Panc1 (cell line): ENCODE measurements around the gene TMEM51. TPM values are rescaled to one million over a fixed set of nuclear protein-coding genes. Genes with fewer than 3 reads are reported as not detected.

ENCODE experiments used
- ATAC-seq: fragments of 200-7000 bp; cut with Tn5 transposase; 2 replicates; pipeline ENCODE4 v1.9.1; 2020; ENCODE audit warnings: mild to moderate bottlenecking, moderate library complexity
- BruUV-seq: library from RNA; stranded (reverse); fragments of 400-500 nt; replicated peaks from 2 replicates; lab custom pipeline; 2021; lab: Mats Ljungman, UMichigan
- CTCF ChIA-PET: fragments of 300-600 bp; sonication (Branson Sonifier 250); formaldehyde crosslinking; loops from one replicate; lab custom pipeline; 2022; ENCODE audit warnings: antibody characterized with exemption; lab: Charles Lee
- POLR2A ChIA-PET: fragments of 300-600 bp; sonication (Branson Sonifier 250); formaldehyde crosslinking; loops from one replicate; lab custom pipeline; 2022; ENCODE audit warnings: antibody characterized with exemption; lab: Charles Lee
- DNase-seq: peaks from one replicate; pipeline ENCODE4 v3.0.0-alpha.2; 2010; ENCODE audit warnings: low read depth, low spot score
- H3K27ac ChIP-seq: 2 replicates; pipeline ENCODE4 v1.5.1; 2011; ENCODE audit warnings: mild to moderate bottlenecking, low read length, inconsistent platforms
- H3K27me3 ChIP-seq: fragments of 200-500 bp; sonication (Bioruptor generic); 2 replicates; pipeline ENCODE4 v1.6.0; 2014; ENCODE audit warnings: low read length, inconsistent platforms; ENCODE audit not compliant: control insufficient read depth, insufficient read depth
- H3K36me3 ChIP-seq: fragments of 200-500 bp; sonication (Bioruptor generic); 2 replicates; pipeline ENCODE4 v1.5.1; 2014; ENCODE audit warnings: inconsistent platforms, mild to moderate bottlenecking, low read length, moderate library complexity; ENCODE audit not compliant: control insufficient read depth, insufficient read depth
- H3K4me1 ChIP-seq: 2 replicates; pipeline ENCODE4 v1.5.1; 2011; ENCODE audit warnings: inconsistent platforms, mild to moderate bottlenecking, low read length, moderate library complexity; ENCODE audit not compliant: control insufficient read depth, insufficient read depth
- H3K4me3 ChIP-seq, 2 experiments: 2 replicates each; pipeline ENCODE4 v1.5.1; 2011 to 2012; ENCODE audit warnings: low read depth in 2 of 2, low read length in 2 of 2, mild to moderate bottlenecking in 2 of 2, inconsistent platforms in 1 of 2, moderate library complexity in 1 of 2
- H3K9me3 ChIP-seq: fragments of 200-500 bp; sonication (Bioruptor generic); 2 replicates; pipeline ENCODE4 v1.5.1; 2014; ENCODE audit warnings: low read depth, mild to moderate bottlenecking, inconsistent platforms, low read length, moderate library complexity; ENCODE audit not compliant: control insufficient read depth, insufficient read depth
- CTCF ChIP-seq: fragments of 450-650 bp; IDR thresholded peaks from 2 replicates; pipeline ENCODE4 v1.5.1; 2017; ENCODE audit warnings: mild to moderate bottlenecking
- POLR2AphosphoS5 ChIP-seq: IDR thresholded peaks from 2 replicates; pipeline ENCODE4 v1.6.1; 2012; ENCODE audit warnings: mild to moderate bottlenecking, low read depth, low read length, moderate library complexity
- SIN3A ChIP-seq: IDR thresholded peaks from 2 replicates; pipeline ENCODE4 v1.6.1; 2012; ENCODE audit warnings: low read depth, mild to moderate bottlenecking, low read length, moderate library complexity, borderline replicate concordance; ENCODE audit not compliant: insufficient read depth
- TCF7L2 ChIP-seq: IDR thresholded peaks from 2 replicates; pipeline ENCODE4 v1.6.1; 2011; ENCODE audit warnings: mild to moderate bottlenecking, low read depth, low read length, inconsistent platforms
- in situ Hi-C: cut with HindIII; loops from 2 replicates; pipeline ENCODE4 v1.10.0; 2016; ENCODE audit warnings: low sequenced_read_pairs, low pct_unique_long_range_greater_than_20kb
- intact Hi-C: fragments of 100-400 bp; cut with micrococcal nuclease; formaldehyde crosslinking; loops from one replicate; pipeline ENCODE4 v1.10.0; 2022; ENCODE audit not compliant: unreplicated experiment
- total RNA-seq: library from RNA; stranded (reverse); gene quantifications from one replicate; pipeline ENCODE4 v1.2.1, GENCODE V29; 2021; ENCODE audit not compliant: unreplicated experiment
- TF ChIP-seq, protein P1 (sequence below), 2 experiments: IDR thresholded peaks; 2 replicates each; pipeline ENCODE4 v1.6.1; 2011 to 2012; ENCODE audit warnings: low read depth in 2 of 2, control low read depth in 1 of 2, low read length in 1 of 2, mild to moderate bottlenecking in 1 of 2, moderate library complexity in 1 of 2; ENCODE audit not compliant: insufficient read depth in 1 of 2

The TMEM51 gene
- total RNA-seq, 1 experiment from 2014 or later: 25.8 TPM

GRCh38 chr1:15243275-15244043 is 89.9 kb downstream of the TMEM51 start:
- in situ Hi-C loops (no loop called here), intact Hi-C loops (no loop called here)
- Histone ChIP-seq H3K27me3 (no peaks in the 10 kb centered on the region), H3K4me1 (no peaks in the 10 kb centered on the region; the same call in 1 of the 2 replicates), H3K4me3 (no peak overlapping the region), H3K36me3 (no peaks in the 10 kb centered on the region), H3K9me3 (no peaks in the 10 kb centered on the region), H3K27ac (no peak overlapping the region)
- DNase-seq (no peak), ATAC-seq (no peak)
- CTCF ChIA-PET: no interaction called here
- POLR2A ChIA-PET: no interaction called here
- no TSS peak for BruUV-seq
- TF ChIP-seq, protein P1, sequence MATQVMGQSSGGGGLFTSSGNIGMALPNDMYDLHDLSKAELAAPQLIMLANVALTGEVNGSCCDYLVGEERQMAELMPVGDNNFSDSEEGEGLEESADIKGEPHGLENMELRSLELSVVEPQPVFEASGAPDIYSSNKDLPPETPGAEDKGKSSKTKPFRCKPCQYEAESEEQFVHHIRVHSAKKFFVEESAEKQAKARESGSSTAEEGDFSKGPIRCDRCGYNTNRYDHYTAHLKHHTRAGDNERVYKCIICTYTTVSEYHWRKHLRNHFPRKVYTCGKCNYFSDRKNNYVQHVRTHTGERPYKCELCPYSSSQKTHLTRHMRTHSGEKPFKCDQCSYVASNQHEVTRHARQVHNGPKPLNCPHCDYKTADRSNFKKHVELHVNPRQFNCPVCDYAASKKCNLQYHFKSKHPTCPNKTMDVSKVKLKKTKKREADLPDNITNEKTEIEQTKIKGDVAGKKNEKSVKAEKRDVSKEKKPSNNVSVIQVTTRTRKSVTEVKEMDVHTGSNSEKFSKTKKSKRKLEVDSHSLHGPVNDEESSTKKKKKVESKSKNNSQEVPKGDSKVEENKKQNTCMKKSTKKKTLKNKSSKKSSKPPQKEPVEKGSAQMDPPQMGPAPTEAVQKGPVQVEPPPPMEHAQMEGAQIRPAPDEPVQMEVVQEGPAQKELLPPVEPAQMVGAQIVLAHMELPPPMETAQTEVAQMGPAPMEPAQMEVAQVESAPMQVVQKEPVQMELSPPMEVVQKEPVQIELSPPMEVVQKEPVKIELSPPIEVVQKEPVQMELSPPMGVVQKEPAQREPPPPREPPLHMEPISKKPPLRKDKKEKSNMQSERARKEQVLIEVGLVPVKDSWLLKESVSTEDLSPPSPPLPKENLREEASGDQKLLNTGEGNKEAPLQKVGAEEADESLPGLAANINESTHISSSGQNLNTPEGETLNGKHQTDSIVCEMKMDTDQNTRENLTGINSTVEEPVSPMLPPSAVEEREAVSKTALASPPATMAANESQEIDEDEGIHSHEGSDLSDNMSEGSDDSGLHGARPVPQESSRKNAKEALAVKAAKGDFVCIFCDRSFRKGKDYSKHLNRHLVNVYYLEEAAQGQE (IDR thresholded peaks at IDR 0.05; ENCODE audit: insufficient read depth in 1 of 2, low read depth in 2 of 2, low read length in 1 of 2): no peak
- TF ChIP-seq SIN3A (no peak), TCF7L2 (no peak), POLR2AphosphoS5 (no peak), CTCF (no peak)

- no peak overlapping the region for H3K4me3 ChIP-seq
- H3K9me3 ChIP-seq: no peaks in the 10 kb centered on the region
- ATAC-seq: no peak
- no peaks in the 10 kb centered on the region; the same call in 1 of the 2 replicates for H3K4me1 ChIP-seq
- no peak overlapping the region for H3K27ac ChIP-seq
- ChIA-PET CTCF (no interaction called here), POLR2A (interaction anchor here (0.5 kb wide), 1 partner anchor 24 kb away, joined by 3 read pairs; no protein-coding TSS in a partner anchor)
- no peaks in the 10 kb centered on the region for H3K36me3 ChIP-seq
- intact Hi-C loops: no loop called here
- TF ChIP-seq SIN3A: no peak
- TF ChIP-seq POLR2AphosphoS5: no peak
- TF ChIP-seq, protein P1 (IDR thresholded peaks at IDR 0.05; ENCODE audit: insufficient read depth in 1 of 2, low read depth in 2 of 2, low read length in 1 of 2): no peak
- TF ChIP-seq TCF7L2: no peak
- TF ChIP-seq CTCF: no peak
- BruUV-seq: no TSS peak
- H3K27me3 ChIP-seq: no peaks in the 10 kb centered on the region; the same call in none of the 2 replicates
- no peak for DNase-seq
- in situ Hi-C loops: no loop called here
Measured at GRCh38 chr1:15244813-15245212, 91.3 kb downstream of the TMEM51 start.
